GM19043 (cell line): ENCODE data around the gene SPECC1L.

Experiments
- ATAC-seq: cut with Tn5 transposase; IDR thresholded peaks from one replicate; pipeline ENCODE4 v1.9.1; 2021; ENCODE audit warnings: low read depth; ENCODE audit not compliant: unreplicated experiment

SPECC1L gene

GRCh38 chr22:24410110-24410856 lies 139.7 kb downstream of the SPECC1L start:
- no peak for ATAC-seq

DNA sequence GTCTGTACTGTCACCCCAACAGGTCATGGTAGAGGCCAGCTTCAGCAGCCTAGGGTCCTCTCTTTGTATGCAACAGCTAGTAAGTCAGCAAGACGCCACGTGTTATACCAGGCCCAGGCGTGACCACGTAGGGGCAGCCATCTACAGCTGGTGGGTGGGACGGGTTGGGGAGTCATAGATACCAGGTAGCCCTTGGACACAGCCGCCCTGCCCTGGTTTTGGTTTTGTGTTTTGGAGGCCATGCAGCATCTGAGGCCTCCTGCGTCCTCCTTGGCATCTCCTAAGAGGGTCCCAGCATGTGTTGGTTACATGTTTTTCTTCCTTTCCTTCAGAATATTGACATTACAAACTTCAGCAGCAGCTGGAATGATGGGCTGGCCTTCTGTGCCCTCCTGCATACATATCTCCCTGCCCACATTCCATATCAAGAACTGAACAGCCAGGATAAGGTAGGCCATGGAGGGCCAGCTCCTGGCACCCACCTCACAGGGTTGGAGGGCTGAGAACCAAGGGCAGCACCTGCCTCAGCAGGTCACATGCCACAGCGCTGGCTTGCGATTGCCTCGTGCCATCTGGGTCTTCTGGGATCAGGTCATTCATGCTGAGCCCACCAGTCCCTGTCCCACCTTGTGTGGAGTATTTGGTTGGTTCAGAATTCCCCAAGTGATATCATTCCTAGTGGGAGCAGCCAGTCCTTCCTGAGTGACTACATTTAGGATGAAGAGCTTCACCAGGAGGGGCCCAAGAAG lies 140.8 kb downstream of the SPECC1L start:
- no peak for ATAC-seq

GRCh38 chr22:24412274-24412673 lies 141.6 kb downstream of the SPECC1L start:
- ATAC-seq, result no peak

GRCh38 chr22:24413271-24413670 lies 142.6 kb downstream of the SPECC1L start:
- ATAC-seq, result no peak

GRCh38 chr22:24413736-24414385 lies 143.2 kb downstream of the SPECC1L start:
- no peak for ATAC-seq

DNA sequence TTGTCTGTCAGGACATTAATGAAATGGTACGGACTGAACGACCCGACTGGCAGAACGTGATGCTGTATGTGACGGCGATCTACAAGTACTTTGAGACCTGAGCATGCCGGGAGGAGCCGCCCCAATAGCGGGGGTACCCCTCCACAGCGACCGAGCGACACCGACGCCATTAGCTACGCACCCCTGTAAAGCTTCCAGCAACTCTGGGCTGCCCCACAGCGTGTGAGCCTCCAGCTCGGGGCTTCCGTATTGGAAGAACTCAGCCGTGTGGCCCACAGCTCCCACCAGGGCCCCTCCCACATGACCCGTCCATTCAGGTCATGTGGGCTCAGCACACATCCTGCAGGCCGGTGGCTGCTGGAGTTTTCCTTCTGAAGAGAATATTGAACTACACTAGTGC lies 143.9 kb downstream of the SPECC1L start:
- ATAC-seq, result no peak

DNA sequence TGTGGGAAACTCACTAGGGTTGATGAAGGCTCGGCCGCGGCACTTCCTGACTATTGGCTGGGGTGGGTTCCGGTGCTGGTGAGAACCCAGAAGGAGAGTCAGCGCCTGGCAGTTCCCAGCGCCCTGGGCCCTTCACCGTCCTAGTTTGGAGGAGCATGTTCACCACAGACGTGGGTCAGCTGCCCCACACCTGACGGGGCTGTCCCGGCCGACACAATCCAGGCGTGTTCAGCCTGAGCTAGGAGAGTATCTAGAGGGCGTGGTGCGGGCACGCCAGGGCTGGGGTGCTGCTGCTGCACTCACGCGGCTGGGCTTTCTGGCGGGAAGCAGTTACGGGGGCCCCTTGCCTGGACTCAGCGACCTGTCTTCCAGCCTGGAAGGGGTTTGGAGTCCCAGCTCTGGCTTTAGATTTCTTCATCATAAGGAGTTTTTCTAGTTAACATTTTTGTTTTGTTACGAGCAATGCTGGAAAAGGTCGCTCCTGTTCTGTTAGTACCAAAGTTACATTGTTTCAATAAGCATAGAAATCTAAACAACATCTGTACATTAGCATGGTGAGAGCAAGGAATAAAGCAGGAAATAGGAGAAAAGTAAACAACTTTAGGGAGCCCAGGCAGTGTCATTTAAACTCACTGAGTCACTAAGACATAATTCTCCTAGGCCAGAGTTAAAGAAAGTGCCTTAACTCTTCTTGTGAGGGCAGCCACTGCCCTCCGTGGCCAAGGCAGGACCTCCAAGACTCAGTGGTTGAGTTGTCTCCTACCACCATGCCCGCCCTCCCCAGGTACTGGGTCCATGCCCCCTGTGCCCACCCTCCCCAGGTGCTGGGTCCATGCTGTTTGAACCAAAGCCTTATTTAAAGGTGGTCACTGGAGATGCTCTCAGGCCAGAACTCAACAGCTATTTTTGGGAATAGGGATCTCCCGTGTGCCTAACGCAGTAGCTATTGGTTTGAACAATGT lies 144.6 kb downstream of the SPECC1L start:
- ATAC-seq, result no peak

DNA sequence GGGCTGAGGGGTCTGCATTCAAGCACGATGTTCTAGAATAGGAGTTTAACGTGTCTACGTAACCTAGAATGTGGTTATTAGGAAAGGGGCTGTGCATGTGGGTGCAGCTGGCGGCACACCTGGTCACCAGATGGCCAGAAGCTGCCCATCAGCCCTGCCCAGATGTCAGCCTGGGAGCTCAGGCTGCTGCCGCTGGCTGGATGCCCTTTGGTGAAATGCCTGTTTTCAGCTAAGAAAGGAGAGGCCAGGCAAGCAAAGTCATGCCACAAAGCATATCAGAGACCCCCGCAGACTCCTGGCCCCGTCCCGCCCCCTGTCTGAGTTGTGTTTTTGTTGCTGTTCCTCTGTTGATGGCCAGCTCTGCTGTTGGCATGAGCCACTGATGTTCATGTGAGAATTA lies 145.5 kb downstream of the SPECC1L start:
- ATAC-seq, result no peak

GRCh38 chr22:24416611-24417010 lies 146.0 kb downstream of the SPECC1L start:
- no peak for ATAC-seq

- no peak for ATAC-seq
These were observed 146.6 kb downstream of the SPECC1L start for GRCh38 chr22:24417200-24417599.

DNA sequence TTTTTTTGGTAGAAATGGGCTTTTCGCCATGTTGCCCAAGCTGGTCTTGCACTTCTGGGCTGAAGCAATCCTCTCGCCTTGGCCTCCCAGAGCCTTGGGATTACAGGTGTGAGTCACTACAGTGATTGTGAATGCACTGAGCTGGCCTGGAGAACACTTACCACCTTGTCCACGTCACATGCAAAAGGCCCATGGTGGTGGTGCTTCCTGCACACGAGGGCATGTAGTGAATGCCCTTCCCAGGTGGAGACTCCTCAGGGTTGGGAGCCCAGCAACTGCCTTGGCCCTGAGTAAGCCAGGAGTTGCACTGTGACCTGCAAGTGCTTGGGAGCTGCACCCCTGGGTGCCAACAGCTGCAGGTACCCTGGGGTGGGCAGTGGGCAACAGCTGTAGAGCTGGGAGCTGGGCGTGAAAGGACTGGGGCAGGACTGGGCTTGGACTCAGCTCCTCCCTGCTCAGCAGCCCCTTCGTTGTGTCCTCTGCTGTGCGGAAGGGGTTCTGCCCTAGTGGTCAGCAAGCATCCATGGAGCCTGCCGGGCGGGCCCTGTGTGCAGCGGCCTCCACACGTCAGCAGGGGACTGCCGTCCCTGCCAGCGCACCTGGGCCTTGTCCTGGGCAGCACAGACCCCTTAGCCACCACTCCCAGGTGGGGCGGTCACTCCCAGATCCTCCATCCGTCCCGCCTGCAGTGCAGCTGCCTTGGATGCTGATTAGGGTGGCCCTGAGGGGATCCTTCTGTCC lies 147.4 kb downstream of the SPECC1L start:
- ATAC-seq, result no peak

GRCh38 chr22:24418786-24419474 lies 148.3 kb downstream of the SPECC1L start:
- no peak for ATAC-seq

DNA sequence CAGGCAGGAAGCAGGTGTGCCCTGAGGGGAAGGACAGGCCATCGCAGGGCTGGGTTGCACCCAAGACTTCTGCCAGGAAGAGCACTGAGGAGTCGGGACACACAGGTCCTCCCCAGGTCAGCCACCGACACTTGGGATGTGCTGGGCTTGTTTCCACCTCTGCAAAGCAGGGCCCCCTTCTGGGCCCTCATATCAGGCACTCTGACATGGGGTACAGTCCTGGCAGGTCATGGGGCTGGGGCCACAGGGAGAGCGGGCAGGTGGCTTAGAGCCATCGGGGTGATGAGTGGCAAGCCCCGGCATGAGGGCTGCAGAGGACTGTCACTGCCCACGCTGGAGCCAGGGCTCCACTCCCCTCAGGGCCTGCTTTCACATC lies 148.8 kb downstream of the SPECC1L start:
- no peak for ATAC-seq

GRCh38 chr22:24420072-24420976 lies 149.7 kb downstream of the SPECC1L start:
- no peak for ATAC-seq

DNA sequence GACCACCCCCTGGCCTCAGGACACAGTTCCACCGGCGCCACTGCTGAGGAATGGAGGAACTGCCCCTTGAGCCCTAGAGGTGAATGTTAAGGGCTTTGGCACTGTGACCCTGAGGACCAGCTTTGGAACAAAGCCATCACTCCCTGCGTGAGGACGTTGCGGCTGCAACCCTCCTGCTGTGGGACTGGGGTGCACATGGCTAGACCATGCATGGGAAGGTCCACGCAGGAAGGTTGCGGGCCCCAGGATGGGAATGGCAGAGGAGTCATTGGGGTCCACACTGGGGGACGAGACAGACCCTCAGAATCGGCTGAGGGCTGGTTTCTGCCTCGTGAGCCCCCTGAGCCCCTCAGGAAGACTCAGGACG lies 150.3 kb downstream of the SPECC1L start:
- no peak for ATAC-seq

DNA sequence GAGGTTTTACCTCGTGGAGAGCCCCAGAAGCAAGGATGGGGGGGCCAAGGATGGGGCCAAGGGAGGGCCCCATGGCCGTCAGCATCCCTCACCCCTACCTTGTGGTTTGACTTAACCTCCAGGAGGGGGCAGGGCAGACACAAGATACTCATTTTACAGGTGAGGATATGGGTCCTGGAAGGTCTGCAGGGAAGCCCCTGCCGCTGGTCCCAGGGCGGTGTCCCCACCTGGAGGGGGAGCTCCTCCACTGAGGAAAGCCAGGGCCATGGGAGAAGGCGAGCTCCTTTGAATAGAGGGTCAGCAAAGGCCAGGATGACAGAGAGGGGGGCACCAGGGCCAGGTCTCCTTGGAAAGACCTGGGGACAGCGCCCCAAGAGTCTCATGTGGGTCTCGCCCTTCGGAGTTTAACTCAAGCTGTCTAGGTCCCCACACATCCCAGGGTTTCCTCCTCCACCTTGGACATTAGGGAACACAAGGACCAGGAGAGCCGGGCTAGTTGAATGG lies 150.8 kb downstream of the SPECC1L start:
- no peak for ATAC-seq

DNA sequence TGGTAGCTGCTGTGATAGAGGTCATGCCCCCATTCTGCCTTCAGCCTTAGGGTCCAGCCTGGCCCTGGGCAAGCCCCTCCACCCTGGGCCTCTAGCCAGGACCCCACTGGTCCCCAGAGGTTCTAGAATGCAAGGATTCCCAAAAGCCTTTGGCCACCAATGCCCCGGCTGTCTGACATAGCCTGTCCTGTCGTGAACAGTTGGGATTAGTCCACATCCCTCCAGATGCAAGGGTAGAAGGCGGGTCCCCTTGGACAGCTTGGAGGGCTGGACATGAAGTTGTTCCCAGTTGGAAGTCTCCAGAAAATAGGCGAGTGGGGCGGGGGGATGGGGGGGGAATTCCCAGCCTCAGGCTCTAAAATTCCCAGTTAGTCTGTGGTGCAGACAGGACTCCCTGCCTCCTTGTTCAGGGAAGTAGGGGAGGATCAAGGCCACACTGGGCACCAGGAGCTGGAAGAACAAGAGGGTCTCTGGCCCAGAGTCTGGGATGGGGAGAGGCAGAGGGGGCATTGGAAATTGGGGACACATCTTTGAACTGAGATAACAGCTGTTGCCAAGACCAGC lies 151.6 kb downstream of the SPECC1L start:
- ATAC-seq, result no peak

DNA sequence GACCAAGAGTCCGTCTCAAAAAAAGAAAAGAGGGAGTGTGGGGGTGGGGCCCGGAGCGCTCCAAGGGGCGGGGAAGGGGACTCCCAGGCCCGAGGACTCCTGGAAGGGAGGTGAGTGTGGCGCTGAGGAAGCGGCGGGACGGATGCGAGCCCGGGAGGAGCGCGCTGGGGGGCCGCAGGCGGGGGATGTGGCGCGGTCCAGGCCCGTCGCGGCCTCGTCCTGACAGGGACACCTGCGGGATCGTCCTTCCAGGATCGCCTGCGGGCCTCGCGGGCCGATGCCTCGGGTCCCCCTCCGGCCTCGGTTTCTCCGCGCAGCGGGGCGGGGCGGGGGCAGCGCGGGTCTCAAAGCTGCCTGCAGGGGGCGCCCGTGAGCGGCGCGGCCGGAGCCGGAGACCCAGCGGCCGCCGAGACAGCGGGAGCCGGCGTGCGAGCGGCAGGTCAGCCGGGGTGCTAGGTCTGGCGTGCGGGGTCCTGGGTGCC lies 152.9 kb downstream of the SPECC1L start:
- no peak for ATAC-seq
